Lower leg skin (tissue), 4 donors: ENCODE results near the gene RAD9B. TPM values are rescaled to one million over a fixed set of nuclear protein-coding genes. Genes with fewer than 3 reads are reported as not detected.

Experiments
- DNase-seq, 2 donors: peaks; one replicate each; pipeline ENCODE4 v3.0.0-alpha.2; 2019; ENCODE audit warnings: low spot score in 2 of 2
- H3K4me3 ChIP-seq: fragments of 200-600 bp; sonication (generic); 2 replicates; pipeline ENCODE4 v1.5.1; 2017; ENCODE audit warnings: mild to moderate bottlenecking, low read depth; ENCODE audit not compliant: poor library complexity, severe bottlenecking
- POLR2A ChIP-seq, 2 donors: fragments of 450-650 bp; IDR thresholded peaks; one replicate each; pipeline ENCODE4 v1.6.1; 2016 to 2017; ENCODE audit warnings: antibody characterized with exemption in 2 of 2, mild to moderate bottlenecking in 1 of 2, moderate library complexity in 1 of 2
- WGBS, 2 donors: methylation state at CpG; one replicate each; pipeline ENCODE4 v1.1.5; 2018; 5-methylcytosine and 5-hydroxymethylcytosine counted together
- intact Hi-C: fragments of 100-400 bp; cut with DNase I; formaldehyde crosslinking; loops from one replicate; pipeline ENCODE4 v1.15.0; 2023; ENCODE audit warnings: low total_unique reads
- total RNA-seq, 4 donors: library from RNA; depleted of rRNA; stranded (reverse); fragments of >200 nt; gene quantifications; one replicate each; pipeline ENCODE4 v1.1.0, GENCODE V29; 2016
- TF ChIP-seq, protein P1 (sequence below), 3 donors: fragments of 450-650 bp; IDR thresholded peaks; one replicate each; pipeline ENCODE4 v1.5.1; 2016; ENCODE audit warnings: antibody characterized with exemption in 3 of 3, mild to moderate bottlenecking in 3 of 3, moderate library complexity in 2 of 3

Gene RAD9B
- total RNA-seq, 4 donors from 2014 or later, result 0.49 to 1.0 (median 0.63) TPM; not detected in 1

DNA sequence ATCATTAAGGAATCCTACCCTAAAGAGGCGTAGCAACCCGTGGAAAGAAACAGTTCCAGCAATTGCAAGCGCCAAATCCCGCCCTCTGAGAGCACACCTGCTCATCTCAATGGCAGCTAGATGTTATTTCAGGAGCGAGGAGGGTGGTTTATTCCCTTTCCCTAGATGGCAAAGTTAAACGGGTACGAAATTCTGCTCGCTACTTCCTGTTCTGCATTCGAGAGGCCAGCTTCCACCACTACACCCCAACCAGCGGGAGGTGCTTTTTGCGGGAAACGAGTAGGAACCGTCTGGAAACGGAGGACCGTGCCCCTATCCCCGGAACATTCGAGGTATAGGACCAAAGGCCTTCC, 756 bp upstream of the RAD9B start:
- DNase-seq, result peak; percentile 49 to 84

GRCh38 chr12:110503432-110503831, 1.3 kb downstream of the RAD9B start:
- no peak overlapping the region for H3K4me3 ChIP-seq
- no peak for DNase-seq
- WGBS, 2 donors, result 74 to 81% methylated on average over 1 of the region's 1 CpG
- intact Hi-C loops, result no loop called here
- TF ChIP-seq, protein P1, sequence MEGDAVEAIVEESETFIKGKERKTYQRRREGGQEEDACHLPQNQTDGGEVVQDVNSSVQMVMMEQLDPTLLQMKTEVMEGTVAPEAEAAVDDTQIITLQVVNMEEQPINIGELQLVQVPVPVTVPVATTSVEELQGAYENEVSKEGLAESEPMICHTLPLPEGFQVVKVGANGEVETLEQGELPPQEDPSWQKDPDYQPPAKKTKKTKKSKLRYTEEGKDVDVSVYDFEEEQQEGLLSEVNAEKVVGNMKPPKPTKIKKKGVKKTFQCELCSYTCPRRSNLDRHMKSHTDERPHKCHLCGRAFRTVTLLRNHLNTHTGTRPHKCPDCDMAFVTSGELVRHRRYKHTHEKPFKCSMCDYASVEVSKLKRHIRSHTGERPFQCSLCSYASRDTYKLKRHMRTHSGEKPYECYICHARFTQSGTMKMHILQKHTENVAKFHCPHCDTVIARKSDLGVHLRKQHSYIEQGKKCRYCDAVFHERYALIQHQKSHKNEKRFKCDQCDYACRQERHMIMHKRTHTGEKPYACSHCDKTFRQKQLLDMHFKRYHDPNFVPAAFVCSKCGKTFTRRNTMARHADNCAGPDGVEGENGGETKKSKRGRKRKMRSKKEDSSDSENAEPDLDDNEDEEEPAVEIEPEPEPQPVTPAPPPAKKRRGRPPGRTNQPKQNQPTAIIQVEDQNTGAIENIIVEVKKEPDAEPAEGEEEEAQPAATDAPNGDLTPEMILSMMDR (IDR thresholded peaks at IDR 0.05), result no peak
- TF ChIP-seq POLR2A (IDR thresholded peaks at IDR 0.05), result no peak

More for the DNA sequence above, 756 bp upstream of the RAD9B start:
- intact Hi-C loops, result no loop called here
- TF ChIP-seq POLR2A (IDR thresholded peaks at IDR 0.05), result no peak
- TF ChIP-seq, protein P1 (IDR thresholded peaks at IDR 0.05), result no peak
- 0% methylated on average over 16 to 17 of the region's 17 CpGs for WGBS, 2 donors
- peak overlapping the region; percentile 96 for H3K4me3 ChIP-seq

GRCh38 chr12:110505332-110505731, 3.2 kb downstream of the RAD9B start:
- no peak for DNase-seq
- WGBS, 2 donors, result 81% methylated on average over 3 of the region's 3 CpGs
- intact Hi-C loops, result no loop called here
- no peak for TF ChIP-seq POLR2A (IDR thresholded peaks at IDR 0.05)
- no peak overlapping the region for H3K4me3 ChIP-seq

DNA sequence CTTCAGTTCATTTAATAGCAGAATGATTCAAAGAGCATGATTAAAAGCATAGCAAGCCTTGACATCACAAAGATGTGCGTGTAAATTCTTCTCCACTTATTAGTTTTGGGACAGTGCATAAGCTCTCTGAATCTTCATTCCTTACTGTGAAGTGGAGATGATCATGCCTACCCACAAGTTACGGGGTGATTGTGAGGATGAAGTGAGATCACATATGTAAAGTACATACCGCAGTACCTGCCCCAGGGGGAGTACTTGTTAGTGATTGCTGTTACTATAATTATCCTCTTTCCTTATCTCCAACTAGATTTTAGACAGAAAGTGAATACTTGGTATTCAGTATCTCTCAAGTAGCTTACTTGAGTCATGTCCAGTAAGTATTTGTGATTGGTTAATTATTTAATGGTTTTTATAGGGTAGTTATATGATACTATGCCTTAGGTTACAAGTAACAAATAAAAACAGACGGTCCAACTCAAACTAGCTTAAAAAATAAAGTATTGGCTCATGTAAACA, 6.0 kb downstream of the RAD9B start:
- DNase-seq, result no peak
- intact Hi-C loops, result no loop called here
- TF ChIP-seq, protein P1 (IDR thresholded peaks at IDR 0.05), result no peak
- TF ChIP-seq POLR2A (IDR thresholded peaks at IDR 0.05), result no peak
- WGBS, 2 donors, result 71 to 82% methylated on average over 4 of the region's 4 CpGs
- H3K4me3 ChIP-seq, result no peak overlapping the region

DNA sequence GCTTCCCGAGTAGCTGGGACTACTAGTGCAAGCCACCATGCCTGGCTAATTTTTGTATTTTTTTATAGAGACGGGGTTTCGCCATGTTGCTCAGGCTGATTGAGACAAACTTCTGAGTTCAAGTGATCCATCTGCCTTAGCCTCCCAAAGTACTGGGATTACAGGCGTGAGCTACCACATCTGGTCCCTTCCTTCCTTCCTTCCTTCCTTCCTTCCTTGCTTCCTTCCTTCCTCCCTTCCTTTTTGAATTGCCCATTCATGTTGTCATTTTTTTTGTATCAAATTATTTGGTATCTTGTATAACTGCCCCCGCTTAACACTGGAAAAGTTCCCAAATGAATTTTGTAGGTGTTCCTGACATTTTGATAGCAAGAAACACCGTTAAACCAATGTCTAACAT, 11.7 kb downstream of the RAD9B start:
- no peak for DNase-seq
- no peak overlapping the region for H3K4me3 ChIP-seq
- 77 to 78% methylated on average over 6 of the region's 6 CpGs for WGBS, 2 donors
- intact Hi-C loops, result loop anchor here (5.0 kb wide), 1 partner anchor 83 kb away; no protein-coding TSS in a partner anchor
- TF ChIP-seq POLR2A (IDR thresholded peaks at IDR 0.05), result no peak
- TF ChIP-seq, protein P1 (IDR thresholded peaks at IDR 0.05), result no peak

DNA sequence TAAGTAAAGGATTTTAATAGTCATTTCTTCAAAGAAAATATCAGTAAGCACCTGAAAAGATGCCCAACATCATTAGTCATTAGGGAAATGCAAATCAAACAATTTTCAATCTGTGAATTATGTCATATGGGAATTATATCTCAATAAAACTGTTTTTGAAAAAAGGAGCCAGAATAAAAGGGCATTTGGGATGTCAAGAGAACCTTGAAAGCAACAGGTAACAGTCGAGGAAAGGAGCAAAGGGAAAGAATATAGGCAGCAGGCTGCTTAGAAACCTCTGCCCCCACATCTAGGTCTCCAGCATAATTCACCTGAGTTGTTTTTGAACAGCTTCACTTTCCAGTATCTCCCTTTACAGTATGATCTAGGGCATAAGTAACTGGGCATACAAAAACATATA, 12.2 kb downstream of the RAD9B start:
- intact Hi-C loops, result loop anchor here (5.0 kb wide), 1 partner anchor 83 kb away; no protein-coding TSS in a partner anchor
- H3K4me3 ChIP-seq, result no peak overlapping the region
- 63 to 76% methylated on average over 1 of the region's 1 CpG for WGBS, 2 donors
- no peak for TF ChIP-seq POLR2A (IDR thresholded peaks at IDR 0.05)
- TF ChIP-seq, protein P1 (IDR thresholded peaks at IDR 0.05), result no peak
- DNase-seq, result no peak
